HG03457 (cell line): Measurements from ENCODE around the gene FXYD6.

Experiments used
- ATAC-seq: cut with Tn5 transposase; IDR thresholded peaks from one replicate; pipeline ENCODE4 v1.9.1; 2021; ENCODE audit warnings: moderate number of reproducible peaks; ENCODE audit not compliant: unreplicated experiment

FXYD6 gene

DNA sequence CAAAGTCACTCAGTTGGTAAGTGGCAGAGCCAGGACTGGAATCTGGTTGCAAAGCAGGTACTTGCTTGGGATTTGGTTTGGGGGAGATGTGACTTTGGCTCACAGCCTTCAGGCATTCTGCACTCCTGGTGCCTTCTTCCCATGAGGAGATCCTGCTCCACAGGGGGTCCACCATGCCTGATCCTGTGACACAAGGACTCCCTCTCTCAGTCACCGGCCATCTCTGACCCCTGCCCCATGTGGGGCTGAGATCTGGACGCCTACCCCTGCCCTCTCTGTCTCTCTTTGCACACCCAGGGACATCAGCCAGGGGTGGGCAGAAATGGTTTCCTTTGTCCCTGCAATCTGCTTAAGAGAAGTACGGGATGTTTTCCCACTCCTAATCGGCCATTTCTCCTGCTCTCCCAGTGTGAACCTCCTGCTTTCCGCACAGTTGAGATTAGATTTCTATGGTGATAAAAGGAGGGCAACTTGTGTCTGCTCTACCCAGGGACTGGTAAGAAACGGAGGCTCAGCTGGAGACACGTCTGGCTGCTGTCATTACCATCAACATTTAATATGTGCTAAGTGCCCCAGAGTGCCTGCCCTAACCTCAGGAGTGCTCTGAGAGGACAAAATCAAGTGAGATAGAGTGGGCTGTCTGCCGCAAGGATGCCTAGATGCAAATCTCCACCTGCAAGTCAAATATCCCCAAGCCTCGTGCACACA lies 11.1 kb upstream of the FXYD6 start:
- ATAC-seq = no peak

DNA sequence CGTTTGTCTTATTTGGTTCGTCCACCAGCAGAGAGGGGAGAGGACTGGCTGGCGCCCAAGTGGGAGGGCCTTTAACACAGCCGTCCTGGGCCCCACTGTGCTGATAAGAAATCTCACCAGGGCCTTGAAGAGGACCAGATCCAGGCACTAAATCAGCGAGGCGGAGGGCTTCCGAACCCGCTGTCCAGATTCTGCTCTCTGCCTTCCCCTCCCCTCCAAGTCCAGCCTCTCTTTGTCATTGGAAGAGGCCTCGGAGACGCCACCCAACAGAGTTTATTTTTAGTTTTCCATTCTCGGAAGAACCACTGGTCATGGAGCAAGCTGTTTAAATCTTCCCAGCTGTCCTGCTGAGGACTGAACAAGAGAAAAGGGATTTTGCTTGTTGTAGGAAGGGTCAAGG lies 9.3 kb upstream of the FXYD6 start:
- ATAC-seq = no peak

DNA sequence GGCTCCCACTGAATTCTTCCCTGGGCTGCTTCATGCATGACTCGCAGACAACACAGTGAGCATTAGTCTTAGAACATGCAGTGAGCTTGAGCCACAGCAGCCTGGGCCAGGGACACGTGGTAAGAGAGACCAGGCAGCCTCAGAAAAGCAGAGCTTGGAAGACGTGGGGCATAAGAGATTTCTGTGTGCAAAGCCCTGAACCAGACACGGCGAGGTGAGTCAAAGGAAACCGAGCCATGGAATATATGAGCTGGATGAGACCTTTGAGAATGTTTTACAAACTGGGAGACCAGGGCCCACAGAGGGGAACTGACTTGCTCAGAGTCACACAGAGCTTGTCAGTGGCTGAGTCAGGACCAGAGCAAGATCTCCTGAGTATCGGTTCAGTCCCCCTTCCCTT lies 8.5 kb upstream of the FXYD6 start:
- ATAC-seq = no peak

DNA sequence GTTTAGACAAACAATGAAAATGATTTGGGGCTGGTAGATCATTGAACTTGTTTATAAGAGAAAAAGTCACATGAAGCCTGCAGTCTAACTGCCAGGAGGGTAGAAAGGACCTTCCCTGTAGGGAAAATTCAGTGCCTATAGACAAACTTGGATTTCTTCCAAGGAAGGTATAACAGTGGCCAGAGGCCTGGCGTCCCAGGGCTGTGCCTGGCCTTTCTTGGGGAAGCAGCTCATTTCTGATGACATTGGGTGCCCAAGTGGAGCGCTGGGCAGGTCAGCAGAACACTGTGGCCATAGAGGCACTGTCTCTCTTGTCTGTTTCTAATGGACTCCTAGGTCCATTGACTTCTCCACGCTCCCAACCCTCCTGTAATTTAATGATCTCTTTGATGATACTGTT lies 6.6 kb upstream of the FXYD6 start:
- no peak for ATAC-seq

DNA sequence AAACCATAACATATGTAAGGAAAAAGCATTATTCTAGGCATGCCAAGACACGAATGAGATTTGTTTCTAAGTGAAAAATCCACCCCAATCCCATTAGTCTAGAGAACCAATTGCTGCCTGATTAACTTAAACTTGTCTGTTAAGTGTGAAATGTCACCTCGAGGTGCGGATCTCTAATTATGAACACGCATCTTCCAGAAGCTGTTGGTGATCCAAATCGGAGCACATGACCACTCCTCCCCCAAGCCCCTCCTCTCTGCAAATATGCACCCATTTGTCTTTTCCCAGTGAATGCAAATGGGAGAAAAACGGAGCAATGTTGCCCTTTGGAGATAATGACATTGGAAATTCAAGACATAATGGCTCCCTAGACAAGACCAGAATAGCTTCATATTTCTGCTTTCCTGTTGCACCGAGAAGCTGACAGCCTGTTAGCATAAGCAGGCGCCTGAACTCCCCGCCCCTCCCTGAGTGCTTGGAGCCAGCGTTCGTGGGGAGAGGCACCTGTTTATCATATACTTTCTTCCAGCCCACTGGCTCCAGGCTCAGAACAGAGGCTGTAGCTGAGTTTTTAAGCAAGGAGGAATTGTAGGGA lies 6.0 kb upstream of the FXYD6 start:
- no peak for ATAC-seq

DNA sequence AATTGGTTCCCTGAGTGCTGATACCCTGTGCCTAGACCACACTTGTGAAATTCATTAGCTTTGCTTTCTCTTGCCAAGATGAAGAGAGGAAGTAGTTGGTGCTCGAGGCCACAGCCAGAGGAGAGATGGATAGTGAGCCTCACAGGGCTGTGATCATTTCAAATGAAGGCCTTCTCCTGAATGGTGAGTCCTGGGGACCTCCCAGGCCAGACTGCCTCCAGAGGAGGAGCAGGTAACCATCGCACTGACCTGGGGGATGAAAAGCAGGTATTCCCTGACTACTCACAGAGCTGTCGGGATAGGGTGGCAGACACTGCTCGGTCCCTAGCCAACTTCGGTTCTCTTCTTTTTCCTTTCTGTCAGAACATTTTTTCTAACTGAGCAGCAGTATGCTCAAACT lies 4.8 kb upstream of the FXYD6 start:
- ATAC-seq = no peak

DNA sequence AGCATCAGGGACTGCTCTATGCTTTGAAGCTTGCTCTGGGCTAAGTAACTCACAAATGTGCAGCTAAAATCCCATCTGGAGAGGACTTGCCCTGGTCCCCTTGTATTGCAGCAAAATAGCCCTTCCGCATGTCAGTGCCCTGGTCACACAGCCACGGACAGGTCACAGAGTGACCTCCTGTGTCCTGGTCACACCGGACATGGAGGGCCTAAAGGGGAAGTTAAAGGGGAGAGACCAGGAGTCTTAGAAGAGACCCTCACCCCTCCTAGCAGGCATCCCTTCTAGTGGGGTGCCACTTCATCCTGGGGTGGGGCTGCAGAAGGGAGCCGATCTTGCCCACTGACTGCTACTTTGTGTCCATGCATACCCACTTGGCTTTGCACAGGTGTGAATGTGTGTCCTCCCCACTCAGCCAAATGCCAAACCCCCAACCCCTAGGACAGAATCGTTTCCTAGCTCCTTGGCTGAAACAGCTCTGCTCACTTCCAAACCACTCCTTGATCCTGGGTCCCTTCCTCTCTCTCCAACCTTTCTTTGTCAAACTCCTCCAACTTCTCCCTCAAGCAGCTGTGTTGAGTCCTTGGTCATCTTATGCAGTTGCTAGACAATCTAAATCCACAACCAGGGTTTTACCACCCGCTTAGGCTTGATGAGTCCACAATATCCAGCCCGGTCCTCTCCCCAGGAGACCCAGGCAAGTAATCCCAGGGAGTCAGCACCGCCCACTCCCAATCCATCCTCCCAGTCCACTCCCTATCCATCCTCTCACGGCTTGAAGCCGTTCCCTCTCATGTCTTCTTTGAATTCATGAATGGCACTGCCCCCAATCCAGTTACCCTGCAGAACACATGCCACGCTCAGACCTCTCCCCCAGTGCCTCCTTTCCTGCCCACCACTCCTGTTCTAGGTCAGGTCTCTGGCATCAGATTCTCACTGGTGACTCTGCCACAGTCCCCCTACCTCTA lies 3.3 kb upstream of the FXYD6 start:
- ATAC-seq = no peak

DNA sequence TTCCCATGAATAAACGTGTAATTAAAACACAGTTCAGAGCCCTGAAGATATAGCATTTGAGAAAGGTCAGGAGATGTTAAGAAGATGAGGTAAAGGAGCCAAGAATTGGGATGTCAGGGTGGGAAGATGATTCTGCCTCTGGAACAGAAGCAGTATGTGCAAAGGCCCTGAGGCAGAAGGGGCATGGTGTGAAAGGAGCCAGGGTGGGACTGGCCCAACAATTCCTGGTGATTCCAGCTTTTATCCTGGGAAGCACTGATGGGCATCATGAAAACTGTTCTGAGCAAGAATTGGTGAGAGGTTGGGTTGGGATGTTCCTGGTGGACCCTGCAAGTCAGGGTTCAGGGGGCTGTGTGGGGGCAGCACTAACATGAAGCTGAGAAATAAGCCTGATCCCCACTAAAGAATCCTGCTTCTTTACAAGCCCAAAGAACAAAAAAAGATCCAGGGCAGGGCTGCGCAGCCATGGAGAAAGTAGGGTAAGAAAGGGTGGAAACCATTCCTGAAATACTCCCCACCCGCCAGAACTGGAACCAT lies 2.5 kb upstream of the FXYD6 start:
- no peak for ATAC-seq

DNA sequence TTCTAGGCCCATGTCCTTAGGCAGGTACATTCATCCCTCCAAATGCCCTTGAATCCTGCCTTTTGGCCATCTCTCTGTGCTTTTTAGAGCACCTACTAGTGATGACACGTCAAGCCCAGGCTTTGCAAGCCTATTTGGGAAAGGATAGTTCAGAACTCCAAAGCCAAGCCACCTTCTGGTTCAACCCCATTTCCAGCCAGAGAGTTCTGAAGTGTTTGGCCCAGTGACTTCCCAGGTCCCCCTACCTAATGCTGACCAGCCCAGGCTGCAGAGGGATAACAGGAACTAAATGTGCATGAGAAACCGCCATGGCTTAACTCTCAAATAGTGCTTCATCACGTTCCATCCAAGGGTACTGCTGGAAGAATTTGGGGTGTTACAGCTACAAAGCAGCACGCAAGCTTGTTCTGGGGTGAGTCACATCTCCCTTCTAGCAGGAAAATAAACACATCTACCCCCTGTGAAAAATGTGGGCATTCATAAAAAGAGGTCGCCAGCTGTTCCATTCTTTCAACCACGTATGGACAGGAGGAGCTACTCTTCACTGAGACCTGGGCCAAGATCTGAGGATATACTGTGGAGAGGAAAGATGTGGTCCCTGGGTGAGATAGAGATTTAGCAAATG lies 2.0 kb upstream of the FXYD6 start:
- no peak for ATAC-seq

DNA sequence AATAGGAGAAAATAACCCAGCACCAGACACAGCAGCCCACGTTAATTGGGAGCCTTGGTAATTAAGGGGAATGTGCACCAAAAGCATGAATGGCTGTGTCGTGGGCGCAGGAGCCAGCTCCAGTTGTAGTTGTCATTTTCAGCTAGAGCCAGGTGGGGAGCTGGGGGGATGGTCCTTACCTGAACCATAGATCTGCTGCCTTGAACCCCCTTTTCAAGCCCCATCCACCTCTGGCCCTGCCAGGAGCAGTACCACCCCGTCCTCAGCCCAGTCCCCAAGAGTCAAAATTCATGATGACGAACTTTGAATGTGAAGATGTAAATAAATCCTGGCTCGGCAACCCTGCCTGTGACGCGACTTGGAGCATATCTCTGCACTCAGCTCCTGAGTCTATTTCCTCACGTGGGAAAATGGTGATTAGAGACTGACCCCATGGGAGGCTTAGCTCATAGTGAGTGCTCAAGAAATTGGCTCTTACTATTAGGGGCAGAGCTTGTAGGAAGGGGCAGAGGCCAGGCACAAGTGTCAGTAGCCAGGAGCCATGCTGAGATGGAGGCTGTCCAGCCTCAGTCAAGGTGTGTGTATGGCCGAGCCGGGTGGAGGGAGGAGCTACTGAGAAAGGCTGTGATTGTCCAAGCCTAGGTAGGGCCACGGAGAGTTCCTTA lies 794 bp upstream of the FXYD6 start:
- no peak for ATAC-seq

DNA sequence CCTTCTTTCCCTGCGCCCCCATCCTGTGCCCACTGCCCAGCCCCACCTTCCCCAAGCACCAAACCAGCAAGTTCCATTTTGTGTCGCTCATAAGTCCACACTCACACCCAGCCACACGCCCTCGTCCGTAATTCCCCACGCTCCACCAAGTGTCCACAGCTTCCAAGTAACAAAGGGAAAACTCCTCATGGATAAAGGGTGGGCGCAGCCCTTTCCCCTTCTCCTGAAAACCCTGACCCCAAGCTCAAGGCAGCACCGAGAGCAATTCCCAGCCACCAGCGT lies 458 bp downstream of the FXYD6 start:
- no peak for ATAC-seq

DNA sequence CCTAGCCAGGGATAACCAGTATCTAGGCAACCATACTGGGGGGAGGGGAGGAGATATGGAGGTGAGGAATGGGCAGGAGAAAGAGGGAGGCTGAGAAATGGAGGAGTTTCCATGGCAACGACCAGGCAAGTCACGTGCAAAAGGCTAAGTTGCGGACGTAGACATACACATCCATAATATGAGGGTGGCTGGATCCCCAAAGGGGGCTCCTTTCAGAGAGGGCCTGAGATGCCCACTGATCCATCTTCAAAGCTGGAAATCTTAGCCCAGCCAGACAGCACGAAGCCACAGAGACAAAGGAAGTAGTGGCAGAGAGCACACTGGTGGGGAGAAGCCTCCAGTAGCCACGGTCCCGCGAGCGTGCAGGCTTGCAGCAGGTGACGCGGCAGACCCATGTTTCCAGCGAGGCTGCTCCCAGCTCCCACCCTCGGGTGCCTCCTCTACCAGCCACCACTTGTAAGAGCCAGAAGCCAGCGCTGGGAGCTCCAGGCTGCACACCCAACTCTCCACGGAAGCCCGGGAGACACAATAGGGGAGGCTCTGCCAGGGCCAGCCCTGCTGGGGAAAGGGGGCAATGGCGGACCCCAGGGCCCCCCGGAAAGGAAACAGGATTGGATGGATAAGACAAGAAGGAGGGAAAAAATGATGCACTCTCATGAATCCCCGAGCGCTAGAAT lies 938 bp downstream of the FXYD6 start:
- ATAC-seq = no peak

DNA sequence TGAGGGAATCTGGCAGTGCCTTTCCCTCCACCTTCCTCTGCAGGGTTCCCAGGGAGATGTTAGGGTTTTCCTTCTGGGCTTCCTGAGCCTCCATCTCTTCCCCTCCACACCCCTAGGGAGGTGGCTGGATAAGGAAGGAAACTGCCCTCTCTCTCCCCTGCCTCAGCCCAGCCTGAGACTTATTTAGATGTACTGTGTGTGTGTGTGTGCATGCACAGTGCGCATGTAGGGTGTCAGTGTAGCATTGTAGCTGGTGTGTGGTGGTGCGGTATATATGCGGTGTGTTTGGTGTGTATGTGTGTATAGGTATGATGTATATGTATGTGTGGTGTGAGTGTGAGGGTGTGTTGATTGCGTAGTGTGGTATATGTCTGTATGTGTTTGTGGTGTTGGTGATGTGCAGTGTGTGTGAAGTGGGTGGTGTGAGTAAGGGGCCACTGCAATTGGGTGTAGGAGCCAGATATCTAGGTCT lies 1.5 kb downstream of the FXYD6 start:
- ATAC-seq = no peak

DNA sequence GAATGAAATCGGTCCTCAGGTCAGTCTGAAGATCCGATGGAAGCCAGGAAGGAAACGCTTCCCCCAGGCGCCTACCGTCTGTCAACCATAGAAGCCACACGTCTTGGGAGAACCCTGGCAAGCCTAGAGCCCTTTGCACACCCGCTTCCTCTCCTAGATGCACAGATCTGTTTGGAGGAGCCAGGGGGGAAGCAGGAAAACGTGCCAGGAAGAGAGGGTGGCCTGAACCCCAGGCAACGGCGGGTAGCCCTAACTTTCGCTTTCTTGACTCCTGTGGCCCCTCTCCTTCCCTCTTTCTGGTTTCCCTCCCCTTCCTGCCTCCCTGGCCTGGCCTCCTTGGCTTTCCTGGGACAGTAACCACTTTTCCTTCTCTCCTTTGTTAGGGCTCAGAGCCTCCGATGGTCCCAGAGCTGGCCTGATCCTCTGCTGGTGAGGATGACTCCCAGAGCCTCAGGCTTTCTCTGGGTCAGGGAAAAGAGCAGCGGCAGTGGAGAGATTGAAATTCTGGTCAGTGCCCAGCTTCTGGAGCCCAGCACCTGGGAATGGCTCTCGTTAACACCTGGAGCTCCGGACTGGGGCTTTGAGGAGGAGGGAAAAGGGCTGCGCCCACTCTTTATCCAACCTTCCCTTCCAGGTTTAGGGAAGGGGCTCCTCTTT lies 2.1 kb downstream of the FXYD6 start:
- no peak for ATAC-seq

DNA sequence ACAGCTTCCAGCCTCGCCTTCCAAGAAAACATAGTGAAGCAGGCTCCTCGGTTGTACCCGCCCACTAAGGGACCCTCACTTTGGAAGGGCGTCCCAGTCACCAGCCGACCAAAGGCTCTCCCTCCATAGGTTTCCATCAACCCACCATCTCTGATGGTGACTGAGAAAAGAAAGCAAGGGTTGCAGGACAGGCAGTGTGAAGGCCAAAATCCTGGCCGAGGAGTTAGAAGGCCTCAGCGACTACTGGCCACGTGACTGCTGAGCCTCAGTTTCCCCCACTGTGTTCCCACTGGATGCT lies 2.7 kb downstream of the FXYD6 start:
- ATAC-seq = no peak

DNA sequence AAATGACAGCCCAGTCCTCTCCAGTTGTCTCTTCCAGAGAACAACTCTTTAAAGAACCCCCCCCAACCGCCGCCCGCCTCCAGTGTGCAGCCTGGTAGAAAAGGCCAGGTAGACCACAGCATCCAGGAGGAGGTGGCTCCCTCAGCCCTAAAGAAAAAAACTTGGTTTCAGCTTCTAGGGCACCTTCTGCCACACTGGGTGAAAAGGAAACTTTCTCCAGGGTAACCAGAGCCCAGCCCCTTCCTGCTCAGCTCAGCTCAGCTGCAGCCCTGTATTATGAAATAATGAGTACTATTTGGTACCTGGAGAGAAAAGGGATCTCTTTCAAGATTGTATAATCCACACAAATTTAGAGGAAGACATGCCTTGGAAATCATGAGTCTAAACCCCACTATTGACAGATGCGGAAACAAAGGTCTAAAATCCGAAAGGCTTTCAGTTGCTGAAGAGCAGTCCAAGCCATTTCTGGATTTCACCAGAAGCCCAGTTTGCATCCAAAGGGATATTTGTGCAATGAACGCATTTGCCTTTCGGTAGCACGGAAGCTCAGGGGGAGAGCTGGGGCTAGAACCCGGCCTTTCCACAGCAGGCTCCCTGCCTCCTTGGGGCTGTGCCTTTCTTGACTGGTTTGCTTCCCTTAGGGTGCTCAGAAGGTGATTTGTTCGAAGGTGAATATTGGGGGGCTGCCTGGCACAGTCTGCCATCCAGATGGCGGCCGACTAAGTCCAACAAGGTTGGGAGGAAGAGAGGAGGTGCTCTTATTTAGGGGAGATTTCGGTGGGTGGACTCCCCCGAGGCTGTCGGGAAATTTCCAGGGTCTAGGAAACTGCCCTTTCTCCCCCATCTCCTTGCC lies 3.3 kb downstream of the FXYD6 start:
- ATAC-seq = no peak

DNA sequence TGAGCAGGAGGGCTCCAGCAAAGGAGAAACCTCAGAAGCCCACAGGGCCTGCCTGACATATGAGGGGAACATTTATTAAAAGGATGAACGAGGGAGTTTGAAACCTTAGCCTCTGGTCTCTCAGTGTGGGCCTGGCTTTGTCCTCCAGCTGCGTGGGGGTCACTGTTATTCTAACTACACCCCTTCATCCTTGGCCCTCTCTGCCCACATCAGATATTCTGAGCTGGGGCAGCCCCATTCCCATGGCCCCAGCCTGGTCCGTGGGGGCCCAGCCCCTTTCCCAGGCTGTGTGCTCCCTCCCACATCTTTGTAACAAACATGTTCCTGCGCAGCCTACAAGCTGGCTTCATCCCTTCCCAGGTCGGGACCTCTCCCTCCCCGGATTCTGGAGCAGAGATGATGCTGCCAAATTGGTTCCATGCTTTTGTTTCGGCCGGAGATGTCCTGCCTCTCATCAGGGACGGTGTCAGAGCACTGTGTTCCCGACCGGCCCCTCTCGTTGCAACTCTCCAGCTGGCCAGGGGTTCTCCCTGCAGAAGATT lies 4.0 kb downstream of the FXYD6 start:
- ATAC-seq = no peak

DNA sequence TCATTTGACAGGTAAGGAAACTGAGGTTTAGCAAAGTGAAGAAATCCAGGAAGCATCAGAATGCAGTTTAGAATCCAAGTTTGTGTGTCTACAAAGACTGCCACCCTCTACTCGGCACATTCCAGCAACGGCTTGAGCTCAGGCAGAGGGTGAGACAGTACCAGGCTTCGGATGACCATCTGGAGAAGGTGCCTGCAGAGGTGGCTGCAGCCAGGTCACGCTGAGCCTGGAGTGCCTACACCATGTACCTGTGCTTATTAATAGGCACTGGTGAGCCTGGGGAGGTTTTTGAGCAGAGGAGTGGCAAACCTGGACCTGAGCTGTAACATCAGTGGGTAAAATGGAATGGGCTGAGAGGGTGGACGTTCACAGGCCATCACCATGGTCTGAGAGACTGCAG lies 4.7 kb downstream of the FXYD6 start:
- ATAC-seq = no peak

DNA sequence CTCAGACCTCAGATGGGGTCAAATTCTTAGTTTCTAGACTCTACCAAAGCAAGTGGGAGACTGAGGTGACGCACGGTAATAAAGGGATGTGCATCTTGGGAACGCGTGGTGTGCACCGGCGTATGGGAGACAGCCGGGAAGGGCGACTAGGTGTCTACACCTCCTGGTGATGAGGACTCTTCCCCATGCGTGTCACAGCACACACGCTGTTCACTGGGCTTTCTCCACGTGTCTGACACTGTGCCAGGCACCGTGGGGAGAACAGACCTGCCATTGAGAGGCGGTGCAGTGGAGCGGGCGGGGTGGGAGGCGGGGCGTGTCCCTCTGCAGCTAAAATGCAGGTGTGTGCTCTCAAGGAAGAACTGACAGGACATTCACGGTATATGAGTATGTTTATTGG lies 5.3 kb downstream of the FXYD6 start:
- ATAC-seq = no peak
